Memory B cell (primary cell): ENCODE measurements around the gene KRT74.

Experiments used
- ATAC-seq: fragments of 150-1000 bp; cut with Tn5 transposase; 2 replicates; pipeline ENCODE4 v1.10.0; 2021; ENCODE audit warnings: low read depth, mild to moderate bottlenecking, moderate library complexity
- DNase-seq, 2 donors: peaks; one replicate each; pipeline ENCODE4 v3.0.0; 2022; ENCODE audit warnings: low spot score in 2 of 2
- H3K27ac Mint-ChIP-seq: one replicate; pipeline ENCODE4 v1.8.0; 2022; ENCODE audit warnings: mild to moderate bottlenecking, moderate library complexity, mixed read lengths
- H3K27me3 Mint-ChIP-seq: one replicate; pipeline ENCODE4 v1.8.0; 2022; ENCODE audit warnings: mixed read lengths
- H3K36me3 Mint-ChIP-seq: one replicate; pipeline ENCODE4 v1.8.0; 2022; ENCODE audit warnings: mild to moderate bottlenecking, mixed read lengths
- H3K4me1 Mint-ChIP-seq: one replicate; pipeline ENCODE4 v1.8.0; 2022; ENCODE audit warnings: mixed read lengths
- H3K4me3 Mint-ChIP-seq: one replicate; pipeline ENCODE4 v1.8.0; 2022; ENCODE audit warnings: mild to moderate bottlenecking, moderate library complexity, mixed read lengths
- H3K9me3 Mint-ChIP-seq: one replicate; pipeline ENCODE4 v1.8.0; 2022; ENCODE audit warnings: mixed read lengths

The KRT74 gene

GRCh38 chr12:52573743-52574142 lies at the start of gene KRT74:
Gene KRT74, minus strand, starts transcription at chr12:52573843. Its CDS starts 66 bp downstream, at chr12:52573777.
- no peak for ATAC-seq
- Mint-ChIP-seq H3K9me3 (no peaks in the 10 kb centered on the region), H3K27ac (no peak within 1 kb of the TSS)

GRCh38 chr12:52622349-52622748 lies 48.7 kb upstream of the KRT74 start:
- H3K4me1 Mint-ChIP-seq: no peaks in the 10 kb centered on the region
- peaks cover 19% of the 10 kb centered on the region for H3K27me3 Mint-ChIP-seq
- no peaks in the 10 kb centered on the region for H3K9me3 Mint-ChIP-seq
- H3K4me3 Mint-ChIP-seq: no peak overlapping the region
- no peak overlapping the region for H3K27ac Mint-ChIP-seq
- no peak for DNase-seq
- no peak for ATAC-seq
- H3K36me3 Mint-ChIP-seq: no peaks in the 10 kb centered on the region

More at GRCh38 chr12:52573743-52574142, at the start of gene KRT74:
- H3K36me3 Mint-ChIP-seq: no peaks in the 10 kb centered on the region
- no peak within 1 kb of the TSS for H3K4me3 Mint-ChIP-seq
- H3K27me3 Mint-ChIP-seq: peaks cover 6% of the 10 kb centered on the region
- H3K4me1 Mint-ChIP-seq: no peaks in the 10 kb centered on the region
- DNase-seq: no peak

DNA sequence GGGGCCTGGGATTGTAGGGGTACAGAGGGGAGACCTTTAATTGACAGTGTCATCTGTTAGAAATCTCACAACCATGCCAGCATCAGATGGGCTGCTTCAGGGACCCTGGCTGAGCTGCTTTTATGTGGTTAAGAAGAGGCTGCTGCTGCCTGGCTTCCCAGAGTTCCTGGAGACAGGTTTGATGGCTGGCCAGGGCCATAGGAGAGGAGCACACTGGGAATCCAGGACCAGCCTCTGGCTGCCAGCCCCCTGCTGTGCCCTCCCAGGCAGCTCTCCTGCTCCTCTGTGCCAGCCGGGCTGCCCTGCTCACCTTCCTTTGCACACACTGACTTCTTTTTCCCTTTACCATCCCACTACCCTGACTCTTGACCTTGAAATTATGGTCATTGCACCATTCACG lies 45.2 kb upstream of the KRT74 start:
- no peaks in the 10 kb centered on the region for H3K36me3 Mint-ChIP-seq
- no peak overlapping the region for H3K4me3 Mint-ChIP-seq
- no peak overlapping the region for H3K27ac Mint-ChIP-seq

DNA sequence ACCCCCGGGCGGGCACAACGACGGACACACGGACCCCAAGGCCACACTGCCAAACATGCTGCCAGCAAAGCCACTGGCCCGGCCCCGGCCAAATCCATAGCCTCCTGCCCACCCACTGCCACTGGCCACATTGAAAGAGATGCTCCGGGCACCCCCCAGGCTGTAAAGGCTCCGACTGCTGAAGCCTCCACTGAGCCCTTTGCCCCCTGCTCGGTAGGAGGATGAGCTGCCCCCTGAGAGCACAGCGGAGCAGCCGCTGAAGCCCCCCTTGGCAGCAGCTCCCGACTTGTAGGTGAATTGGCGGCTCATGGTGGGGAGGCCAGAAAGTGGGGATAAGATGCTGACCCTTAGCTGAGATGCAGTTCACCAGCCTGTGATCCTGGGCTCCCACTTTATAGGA lies 44.6 kb upstream of the KRT74 start, which contains the start of gene KRT73:
Gene KRT73, minus strand, starts transcription at position 344 of the 400 bp plus-strand sequence. Its CDS starts 35 bp downstream, at position 309.
- ATAC-seq (no peak), DNase-seq (no peak)
- H3K4me3 Mint-ChIP-seq: no peak within 1 kb of the TSS

More for the DNA sequence above, 45.2 kb upstream of the KRT74 start:
- peaks cover 23% of the 10 kb centered on the region for H3K27me3 Mint-ChIP-seq
- ATAC-seq: no peak
- no peaks in the 10 kb centered on the region for H3K4me1 Mint-ChIP-seq
- DNase-seq: peak in 1 of 2 donors; percentile 6
- no peaks in the 10 kb centered on the region for H3K9me3 Mint-ChIP-seq

DNA sequence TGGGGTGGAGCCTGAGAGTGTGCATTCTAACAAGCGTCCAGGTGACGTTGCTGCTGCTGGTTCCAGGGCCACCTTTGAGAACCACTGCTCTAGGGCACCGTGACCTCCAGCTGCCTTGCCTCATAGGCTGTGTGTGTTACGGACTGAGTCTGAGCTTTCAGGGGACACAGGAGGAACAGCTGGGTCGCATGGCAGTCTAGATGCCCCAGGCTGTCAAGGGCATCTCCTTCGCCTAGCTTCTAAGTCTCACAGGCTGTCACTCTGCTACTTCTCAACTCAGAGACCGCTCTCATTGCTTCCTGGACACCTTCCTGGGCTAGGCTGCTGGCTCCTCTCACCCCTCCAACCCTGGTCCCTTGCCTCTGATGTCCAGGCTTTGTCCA lies 43.8 kb upstream of the KRT74 start:
- Mint-ChIP-seq H3K4me1 (no peaks in the 10 kb centered on the region), H3K36me3 (no peaks in the 10 kb centered on the region), H3K27ac (no peak overlapping the region), H3K9me3 (no peaks in the 10 kb centered on the region), H3K27me3 (peaks cover 24% of the 10 kb centered on the region), H3K4me3 (no peak overlapping the region)
- no peak for ATAC-seq
- no peak for DNase-seq

More for the DNA sequence above, 44.6 kb upstream of the KRT74 start, which contains the start of gene KRT73:
- Mint-ChIP-seq H3K9me3 (no peaks in the 10 kb centered on the region), H3K27ac (no peak within 1 kb of the TSS), H3K36me3 (no peaks in the 10 kb centered on the region), H3K27me3 (peaks cover 27% of the 10 kb centered on the region), H3K4me1 (no peaks in the 10 kb centered on the region)

DNA sequence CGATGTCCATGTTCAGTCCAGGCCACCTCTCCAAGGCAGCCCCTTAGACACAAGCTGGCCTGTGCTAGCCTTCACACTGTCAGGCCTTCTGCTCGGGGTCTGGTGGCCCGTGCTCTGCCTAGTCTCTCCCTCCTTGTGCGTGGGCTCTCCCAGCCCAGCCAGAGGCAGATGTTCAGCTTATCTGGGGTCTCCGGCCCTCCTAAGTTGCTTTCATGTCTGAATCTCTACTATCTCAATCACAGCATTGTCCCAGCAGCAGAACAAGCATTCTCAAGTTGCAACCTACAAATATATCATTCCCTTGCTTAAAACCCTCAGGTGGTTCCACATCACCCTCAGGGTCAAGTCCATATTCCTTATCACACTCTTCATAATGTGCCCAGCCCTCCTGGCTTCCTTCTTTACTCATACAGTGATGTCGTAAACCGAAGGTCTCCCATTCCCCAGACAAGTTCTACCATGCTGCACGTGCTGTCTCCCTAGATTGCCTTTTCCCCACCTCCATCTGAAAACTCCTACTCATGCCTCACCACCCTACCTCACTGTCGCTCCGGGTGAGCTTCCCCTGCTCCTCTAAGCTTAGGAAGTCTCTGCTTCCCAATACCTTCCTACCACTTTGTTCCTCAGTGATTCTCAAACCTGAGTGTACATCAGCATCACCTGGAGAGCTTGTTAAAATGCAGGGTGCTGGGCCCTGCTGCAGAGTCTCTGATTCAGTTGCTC lies 43.2 kb upstream of the KRT74 start:
- peaks cover 24% of the 10 kb centered on the region for H3K27me3 Mint-ChIP-seq
- no peak for ATAC-seq
- H3K4me1 Mint-ChIP-seq: no peaks in the 10 kb centered on the region
- no peak overlapping the region for H3K4me3 Mint-ChIP-seq
- peak in 1 of 2 donors; percentile 4 for DNase-seq
- H3K36me3 Mint-ChIP-seq: no peaks in the 10 kb centered on the region
- no peak overlapping the region for H3K27ac Mint-ChIP-seq
- H3K9me3 Mint-ChIP-seq: no peaks in the 10 kb centered on the region

GRCh38 chr12:52615912-52616311 lies 42.3 kb upstream of the KRT74 start:
- no peaks in the 10 kb centered on the region for H3K36me3 Mint-ChIP-seq
- H3K4me1 Mint-ChIP-seq: no peaks in the 10 kb centered on the region
- DNase-seq (peak in 1 of 2 donors; percentile 8), ATAC-seq (no peak)
- H3K4me3 Mint-ChIP-seq: no peak overlapping the region
- peaks cover 28% of the 10 kb centered on the region for H3K27me3 Mint-ChIP-seq
- H3K9me3 Mint-ChIP-seq: no peaks in the 10 kb centered on the region
- H3K27ac Mint-ChIP-seq: no peak overlapping the region

DNA sequence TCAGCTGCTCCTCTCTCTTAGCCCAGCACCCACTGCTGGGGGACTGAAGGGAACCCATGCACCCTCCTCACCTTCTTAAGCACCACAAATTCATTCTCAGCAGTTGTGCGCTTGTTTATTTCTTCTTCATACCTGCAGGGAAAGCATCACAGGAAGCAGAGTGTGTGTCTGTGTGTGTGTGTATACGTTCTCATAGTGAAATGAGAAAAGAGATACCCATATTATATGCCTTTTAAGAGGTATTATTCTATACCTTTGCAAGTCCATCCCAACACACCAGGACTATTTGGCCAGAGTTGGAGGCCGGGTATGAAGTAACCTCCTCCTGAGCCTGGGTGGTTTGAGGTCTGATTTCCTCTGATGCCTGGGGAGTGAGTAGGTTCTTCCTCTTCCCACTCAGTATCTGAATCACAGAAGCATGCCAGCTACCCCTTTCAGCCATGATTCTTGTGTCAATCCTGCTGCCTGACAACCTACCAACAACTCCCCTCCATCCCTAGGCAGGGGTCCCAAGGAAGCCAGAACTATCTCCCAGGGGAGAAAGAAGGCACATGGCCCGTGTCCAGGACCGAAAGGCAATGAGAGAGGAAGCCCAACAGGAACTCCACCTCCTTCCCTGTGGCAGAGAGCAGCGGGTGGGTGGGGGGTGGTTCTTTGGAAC lies 41.7 kb upstream of the KRT74 start:
- H3K27me3 Mint-ChIP-seq: peaks cover 29% of the 10 kb centered on the region
- H3K4me1 Mint-ChIP-seq: no peaks in the 10 kb centered on the region
- no peaks in the 10 kb centered on the region for H3K36me3 Mint-ChIP-seq
- DNase-seq (peak in 1 of 2 donors; percentile 4), ATAC-seq (no peak)
- no peak overlapping the region for H3K4me3 Mint-ChIP-seq
- H3K9me3 Mint-ChIP-seq: no peaks in the 10 kb centered on the region
- no peak overlapping the region for H3K27ac Mint-ChIP-seq

DNA sequence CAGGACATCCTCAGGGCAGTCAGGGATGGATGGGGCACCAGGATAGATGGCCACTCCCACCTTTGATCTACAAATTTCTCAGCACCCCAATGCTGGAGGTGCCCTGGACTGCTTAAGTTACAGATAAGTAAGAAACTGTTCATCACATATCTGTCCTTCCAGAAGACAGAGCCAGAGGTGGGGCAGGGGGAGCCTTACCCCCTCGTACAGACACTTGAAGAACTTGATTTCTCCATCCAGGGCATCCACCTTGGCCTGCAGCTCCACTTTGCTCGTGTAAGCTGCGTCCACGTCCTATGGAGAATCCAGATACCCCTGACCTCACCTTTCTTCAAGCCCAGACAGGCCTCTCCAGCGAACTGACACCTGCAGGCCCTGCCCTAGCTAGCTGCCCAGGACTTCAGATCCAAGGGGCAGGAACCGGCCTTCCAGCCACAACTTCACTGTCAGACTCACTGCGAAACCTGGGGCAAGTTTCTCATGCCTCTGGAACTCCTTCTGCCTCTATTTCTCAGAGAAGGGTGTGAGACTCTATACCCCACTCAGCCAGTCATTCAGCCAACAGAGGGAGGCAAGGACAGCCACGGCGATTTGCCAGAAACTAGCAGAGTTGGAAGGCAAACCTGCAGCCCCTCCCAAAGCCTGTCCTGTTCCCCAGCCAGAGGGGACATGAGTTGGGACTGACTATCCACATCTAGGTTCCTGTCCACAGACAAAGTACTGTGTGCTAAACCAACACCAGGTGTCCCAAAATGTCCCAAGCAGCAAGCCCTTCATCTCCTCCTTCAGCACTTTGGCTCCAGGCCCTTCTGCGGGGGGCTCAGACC lies 41.0 kb upstream of the KRT74 start:
- Mint-ChIP-seq H3K36me3 (no peaks in the 10 kb centered on the region), H3K9me3 (no peaks in the 10 kb centered on the region), H3K27ac (no peak overlapping the region), H3K27me3 (peaks cover 29% of the 10 kb centered on the region), H3K4me3 (no peak overlapping the region), H3K4me1 (no peaks in the 10 kb centered on the region)
- peak in 1 of 2 donors; percentile 5 for DNase-seq
- no peak for ATAC-seq

DNA sequence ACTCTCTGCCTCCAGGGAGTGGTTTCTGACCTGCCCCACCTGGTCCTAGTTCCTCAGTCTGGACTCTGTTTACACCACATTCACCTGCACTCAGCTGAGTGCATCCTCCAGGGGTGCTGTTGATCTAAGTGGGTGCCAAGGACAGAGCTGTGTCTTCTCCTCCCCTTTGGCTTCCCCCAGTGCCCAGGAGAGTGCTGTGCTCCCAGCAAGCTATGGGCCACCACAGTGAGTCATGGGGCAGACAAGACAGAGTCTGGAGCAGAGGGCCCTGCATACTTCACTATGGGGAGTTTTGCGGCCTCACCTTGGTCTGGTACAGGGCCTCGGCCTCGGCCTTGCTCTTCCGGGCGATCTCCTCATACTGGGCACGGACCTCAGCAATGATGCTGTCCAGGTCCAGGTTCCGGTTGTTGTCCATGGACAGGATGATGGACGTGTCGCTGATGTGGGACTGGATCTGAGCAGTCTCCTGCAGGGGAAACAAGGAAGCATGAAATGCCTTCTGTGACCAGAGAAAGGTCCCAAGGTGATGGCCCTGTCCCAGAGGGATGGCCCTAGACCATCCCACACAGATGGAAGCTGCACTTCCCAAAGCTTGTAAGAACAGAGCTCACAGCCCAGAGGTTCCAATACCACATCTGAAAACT lies 39.9 kb upstream of the KRT74 start:
- DNase-seq (no peak), ATAC-seq (no peak)
- no peaks in the 10 kb centered on the region for H3K4me1 Mint-ChIP-seq
- H3K27ac Mint-ChIP-seq: no peak overlapping the region
- H3K9me3 Mint-ChIP-seq: no peaks in the 10 kb centered on the region
- no peak overlapping the region for H3K4me3 Mint-ChIP-seq
- H3K27me3 Mint-ChIP-seq: peaks cover 22% of the 10 kb centered on the region
- H3K36me3 Mint-ChIP-seq: no peaks in the 10 kb centered on the region

DNA sequence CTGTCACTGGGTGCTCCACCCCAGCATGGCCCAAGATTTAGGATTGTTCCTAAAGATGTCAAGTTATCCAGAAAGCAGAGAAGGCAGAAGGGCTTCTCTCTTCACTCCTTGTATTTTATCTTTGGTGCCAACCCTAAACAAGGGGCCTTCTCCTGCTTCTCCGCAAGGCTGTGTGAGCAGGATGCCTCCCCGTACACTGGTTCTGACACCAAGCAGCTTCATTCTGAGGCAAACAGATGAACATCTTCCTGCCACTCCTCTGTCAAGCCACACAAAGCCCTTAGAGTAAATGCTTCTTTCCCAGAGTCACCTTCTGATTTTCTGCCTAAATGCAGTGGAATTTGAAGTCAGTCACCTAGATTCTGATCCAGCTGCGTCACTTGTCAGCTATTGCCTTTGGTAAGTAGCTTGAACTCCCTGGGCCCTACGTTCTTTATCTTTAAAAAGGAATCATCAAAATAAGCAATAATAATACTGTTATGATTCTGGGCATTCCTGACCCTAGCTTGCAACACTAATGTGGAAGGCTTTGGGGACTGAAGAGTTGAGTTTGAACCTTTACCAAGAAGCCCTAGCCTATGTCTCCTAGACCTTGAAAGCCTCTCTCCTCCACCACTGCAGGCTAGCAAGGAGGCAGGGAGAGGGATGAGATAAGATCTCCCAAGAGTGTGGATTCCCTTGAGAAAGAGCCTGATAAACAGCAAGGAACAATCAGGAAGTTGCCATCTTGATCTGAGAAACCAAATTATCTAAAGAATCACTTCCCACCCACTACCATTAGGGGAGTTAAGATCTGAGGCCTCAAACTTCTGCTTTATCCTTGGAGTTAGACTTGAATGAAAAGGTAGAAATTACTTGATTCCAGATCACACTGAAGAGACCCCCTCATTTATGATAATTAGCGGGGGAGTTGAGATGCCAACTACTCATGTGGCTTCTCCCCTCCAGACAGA lies 39.1 kb upstream of the KRT74 start:
- DNase-seq: no peak
- no peaks in the 10 kb centered on the region for H3K4me1 Mint-ChIP-seq
- H3K27me3 Mint-ChIP-seq: peaks cover 24% of the 10 kb centered on the region
- H3K9me3 Mint-ChIP-seq: no peaks in the 10 kb centered on the region
- H3K27ac Mint-ChIP-seq: no peak overlapping the region
- H3K4me3 Mint-ChIP-seq: no peak overlapping the region
- no peak for ATAC-seq
- H3K36me3 Mint-ChIP-seq: no peaks in the 10 kb centered on the region

DNA sequence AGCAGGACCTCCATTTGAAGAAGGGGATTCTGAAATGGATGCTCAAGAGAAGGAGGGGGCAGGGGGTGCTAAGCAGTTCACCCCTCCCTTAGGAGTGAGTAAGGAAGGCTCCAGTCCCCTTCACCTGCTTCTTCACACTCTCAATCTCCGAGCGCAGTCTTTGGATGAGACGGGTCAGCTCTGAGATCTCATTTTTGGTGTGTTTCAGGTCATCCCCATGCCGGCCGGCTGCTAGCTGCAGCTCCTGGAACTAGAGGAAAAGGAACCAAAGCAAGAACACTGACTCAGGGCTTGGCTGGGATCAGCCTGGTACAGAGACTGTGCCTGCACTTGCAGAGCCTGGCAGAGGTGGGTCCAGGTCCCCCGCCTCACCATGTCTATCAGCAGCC lies 37.4 kb upstream of the KRT74 start:
- ATAC-seq: no peak
- no peak for DNase-seq
- H3K27ac Mint-ChIP-seq: no peak overlapping the region
- H3K36me3 Mint-ChIP-seq: no peaks in the 10 kb centered on the region
- no peaks in the 10 kb centered on the region for H3K4me1 Mint-ChIP-seq
- no peak overlapping the region for H3K4me3 Mint-ChIP-seq
- H3K9me3 Mint-ChIP-seq: no peaks in the 10 kb centered on the region
- peaks cover 18% of the 10 kb centered on the region for H3K27me3 Mint-ChIP-seq
